ENCODE results near the gene CORO2A.
"Not testable (repeated sequence)": the region's sequence is repeated elsewhere in the genome, so short reads cannot be mapped to it uniquely, and the experiment has no call there.

CORO2A gene

GRCh38 chr9:98190757-98191105, 1.7 kb downstream of the CORO2A start:
- no peak for DNase-seq (ENCODE audit: low read depth)

DNA sequence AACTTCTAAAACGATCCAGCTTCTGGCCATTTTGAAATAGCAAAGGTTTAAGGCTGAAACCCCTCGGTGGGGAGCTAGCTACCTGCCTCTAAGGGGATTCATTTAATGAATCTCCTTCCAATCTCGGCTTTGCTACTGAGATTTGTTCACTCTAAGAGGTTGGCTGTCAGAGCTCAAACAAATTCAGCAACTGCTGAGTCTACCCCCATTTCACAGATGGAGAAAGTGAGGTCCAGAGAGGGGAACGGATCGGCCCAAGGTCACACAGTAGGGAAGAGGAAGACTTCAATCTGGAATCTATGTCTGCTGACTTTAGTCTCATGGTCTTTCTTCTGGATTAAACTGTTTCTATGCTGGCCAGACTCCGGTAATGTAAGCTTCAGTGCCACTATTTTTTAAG, 3.0 kb downstream of the CORO2A start:
- no peak for DNase-seq (ENCODE audit: low read depth)

- DNase-seq (ENCODE audit: low read depth): no peak
Observed at GRCh38 chr9:98187926-98188325, 4.5 kb downstream of the CORO2A start.

- DNase-seq (ENCODE audit: low read depth): no peak
Observed at GRCh38 chr9:98186236-98186635, 6.2 kb downstream of the CORO2A start.

- no peak for DNase-seq (ENCODE audit: low read depth)
Observed at GRCh38 chr9:98185611-98186171, 6.7 kb downstream of the CORO2A start.

DNA sequence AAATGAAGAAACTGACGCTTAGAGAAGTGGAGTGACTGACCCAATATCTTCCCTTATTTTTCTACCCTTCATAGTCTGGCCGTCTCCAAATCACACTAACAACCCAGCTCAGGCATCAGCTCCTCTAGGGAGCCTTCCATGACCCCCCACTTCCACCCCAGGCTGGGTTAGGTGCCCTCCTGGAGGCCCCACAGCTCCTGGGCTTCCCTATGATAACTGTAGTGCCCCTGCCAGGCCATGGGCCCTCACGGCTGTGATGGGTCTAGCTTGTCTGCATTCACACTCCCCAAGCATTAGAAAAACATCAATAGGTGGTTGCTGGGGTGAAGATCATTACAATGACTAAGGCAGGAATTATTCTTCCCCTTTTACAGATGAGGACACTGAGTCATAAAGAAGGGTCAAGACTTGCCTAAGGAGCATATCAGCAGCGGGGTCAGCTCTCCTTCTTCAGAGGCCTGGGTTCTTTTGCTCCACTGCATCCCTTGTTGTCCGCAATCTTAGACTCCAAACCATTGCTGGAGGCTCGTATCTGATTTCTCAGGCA, 7.3 kb downstream of the CORO2A start:
- DNase-seq (ENCODE audit: low read depth): no peak

GRCh38 chr9:98184326-98184725, 8.1 kb downstream of the CORO2A start:
- DNase-seq (ENCODE audit: low read depth): no peak

GRCh38 chr9:98182889-98183599, 9.4 kb downstream of the CORO2A start:
- DNase-seq (ENCODE audit: low read depth): no peak

- no peak for DNase-seq (ENCODE audit: low read depth)
Observed at GRCh38 chr9:98182069-98182820, 10.2 kb downstream of the CORO2A start.

- no peak for DNase-seq (ENCODE audit: low read depth)
Observed at GRCh38 chr9:98181746-98182068, 10.7 kb downstream of the CORO2A start.

DNA sequence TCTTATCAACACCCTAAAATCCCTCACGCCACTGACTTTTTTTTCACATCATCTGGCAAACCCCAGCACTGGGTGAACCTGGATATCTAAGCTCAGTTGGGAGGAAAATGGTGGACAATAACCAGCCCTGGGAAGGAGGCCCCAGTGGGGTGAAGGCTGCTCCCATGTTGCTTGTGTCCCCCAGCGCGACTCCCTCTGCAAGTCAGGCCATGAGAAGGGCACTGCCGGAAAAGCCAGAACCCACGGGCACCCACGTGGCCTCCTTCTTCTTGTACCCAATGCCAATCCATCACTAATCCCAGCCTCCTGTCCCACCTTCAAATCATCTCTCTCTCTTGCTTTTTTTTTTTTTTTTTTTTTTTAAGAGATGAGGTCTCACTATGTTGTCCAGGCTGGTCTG, 11.4 kb downstream of the CORO2A start:
- no peak for DNase-seq (ENCODE audit: low read depth)

GRCh38 chr9:98178874-98179850, 13.3 kb downstream of the CORO2A start:
- DNase-seq (ENCODE audit: low read depth): no peak

GRCh38 chr9:98176391-98177259, 15.8 kb downstream of the CORO2A start:
- DNase-seq (ENCODE audit: low read depth): no peak

DNA sequence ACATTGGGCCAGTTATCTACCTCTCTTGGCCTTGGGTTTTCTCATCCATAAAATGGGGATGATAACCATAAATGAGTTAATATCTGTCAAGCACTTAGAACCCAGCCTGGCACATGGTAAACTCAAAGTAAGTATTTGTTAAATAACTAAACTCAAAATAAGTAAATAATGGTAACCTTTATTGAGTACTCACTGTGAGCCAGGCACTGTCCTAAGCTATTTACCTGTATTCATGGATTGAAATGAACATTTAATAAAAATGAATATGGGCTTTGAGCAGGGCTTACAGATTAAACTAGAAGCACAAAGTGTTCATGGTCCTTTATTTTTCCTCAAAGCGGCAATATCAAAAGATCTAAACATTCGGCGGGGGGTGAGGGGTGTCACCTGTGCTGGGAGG, 16.7 kb downstream of the CORO2A start:
- no peak for DNase-seq (ENCODE audit: low read depth)

DNA sequence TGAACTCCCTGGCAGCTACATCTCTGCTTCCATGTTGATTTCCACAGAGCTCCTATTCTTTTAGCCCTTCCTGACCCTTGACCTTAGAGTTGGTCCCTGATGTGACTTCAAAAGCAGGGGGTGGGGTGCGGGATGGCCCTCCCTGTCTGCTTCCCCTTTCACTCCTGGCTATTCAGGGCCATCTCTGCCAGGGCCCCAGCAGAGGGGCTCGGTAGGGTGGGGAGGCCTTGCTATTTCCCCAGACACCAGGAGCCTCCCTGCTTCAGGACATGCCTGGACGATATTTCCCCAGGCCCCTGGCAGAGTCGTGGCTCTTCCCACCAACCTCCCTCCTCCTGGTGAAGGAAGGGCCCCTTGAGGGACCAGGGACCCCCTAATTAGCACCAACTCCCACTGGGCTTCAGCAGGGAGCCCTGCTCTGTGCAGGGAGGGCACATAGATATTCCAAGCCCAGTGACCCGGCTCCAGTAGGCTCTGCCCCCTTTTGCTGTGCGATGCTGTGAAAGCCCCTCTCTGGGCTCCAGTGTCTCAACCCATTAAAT, 17.3 kb downstream of the CORO2A start:
- no peak for DNase-seq (ENCODE audit: low read depth)

GRCh38 chr9:98174502-98174918, 17.9 kb downstream of the CORO2A start:
- not testable (repeated sequence) for DNase-seq (ENCODE audit: low read depth)

- no peak for DNase-seq (ENCODE audit: low read depth)
Observed at GRCh38 chr9:98173181-98173580, 19.3 kb downstream of the CORO2A start.

DNA sequence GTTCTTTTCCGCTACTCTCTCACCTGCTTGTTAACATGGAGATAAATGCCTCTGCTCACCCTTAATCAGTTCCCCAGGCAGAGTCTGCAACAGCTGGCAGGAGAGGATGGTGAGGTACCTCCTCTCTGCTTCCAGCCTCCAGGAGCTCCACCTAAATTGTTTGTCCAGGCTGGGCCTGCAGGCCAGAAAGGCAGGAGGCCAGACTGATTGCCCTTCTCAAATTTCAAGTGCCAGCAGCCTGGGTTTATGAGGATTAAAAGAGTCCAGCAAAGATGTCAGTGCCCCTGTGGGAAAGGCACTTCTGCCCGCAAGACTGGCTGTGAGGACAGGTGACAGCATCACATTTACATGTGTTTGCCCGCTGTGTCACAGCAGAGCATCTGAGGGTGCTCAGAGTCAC, 19.8 kb downstream of the CORO2A start:
- no peak for DNase-seq (ENCODE audit: low read depth)

GRCh38 chr9:98171176-98171925, 21.1 kb downstream of the CORO2A start:
- no peak for DNase-seq (ENCODE audit: low read depth)

DNA sequence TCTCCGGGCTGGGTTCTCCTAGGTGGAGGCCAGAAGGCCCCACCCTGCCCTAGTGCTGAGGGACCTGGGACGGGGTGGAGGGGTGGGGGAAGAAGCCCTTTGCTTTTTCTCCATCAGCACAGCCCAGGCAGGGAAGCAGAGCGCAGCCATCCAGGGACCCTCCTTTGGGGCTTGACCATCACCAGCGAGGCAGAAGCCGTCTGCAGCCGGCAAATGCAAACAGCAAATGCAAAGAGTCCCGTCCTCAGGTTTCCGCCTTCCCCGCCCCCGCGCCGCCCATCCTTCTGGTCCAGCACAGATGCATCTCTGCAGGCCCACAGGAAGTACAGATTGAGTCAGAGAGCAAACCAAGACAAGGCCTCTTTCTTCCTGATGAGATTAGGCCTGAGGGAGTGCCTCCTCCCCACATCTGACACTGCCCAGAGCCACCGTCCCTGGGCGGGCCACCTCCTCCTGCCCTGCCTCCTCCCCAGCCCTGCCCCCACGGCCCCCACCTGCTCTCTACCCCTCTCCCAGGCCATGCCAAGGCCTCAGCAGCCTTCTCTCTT, 23.4 kb downstream of the CORO2A start:
- DNase-seq (ENCODE audit: low read depth): no peak
